A673 (cell line): Measurements from ENCODE around the gene CAPZB.

ENCODE experiments used
- CTCF ChIP-seq: fragments of 300-800, 200-600 bp; sonication (generic); conservative IDR thresholded peaks from 2 replicates; pipeline ENCODE4 v1.5.1; 2017; ENCODE audit warnings: low read depth, mild to moderate bottlenecking, antibody characterized with exemption, low read length, moderate library complexity, mixed read lengths
- EZH2 ChIP-seq: fragments of 200-600 bp; sonication (generic); IDR thresholded peaks from 2 replicates; pipeline ENCODE4 v1.6.1; 2017; ENCODE audit warnings: borderline replicate concordance, low read depth, mild to moderate bottlenecking, mixed read lengths, antibody characterized with exemption, low read length; ENCODE audit not compliant: poor library complexity, severe bottlenecking

- TF ChIP-seq CTCF = no peak
- no peak for TF ChIP-seq EZH2
Measured at GRCh38 chr1:19388980-19389379, 96.4 kb downstream of the CAPZB start.
